Left ventricle myocardium superior (tissue), 1 donor: ENCODE data around the gene SFMBT2. TPM values are rescaled to one million over a fixed set of nuclear protein-coding genes. Genes with fewer than 3 reads are reported as not detected.
"Not testable (repeated sequence)": the region's sequence is repeated elsewhere in the genome, so short reads cannot be mapped to it uniquely, and the experiment has no call there.

Source experiments
- ATAC-seq: fragments of 200-7000 bp; cut with Tn5 transposase; one replicate; pipeline ENCODE4 v1.9.1; 2020; ENCODE audit warnings: mild to moderate bottlenecking, moderate library complexity
- DNase-seq: peaks from one replicate; pipeline ENCODE4 v3.0.0-alpha.2; 2020
- intact Hi-C: fragments of 100-400 bp; cut with micrococcal nuclease; formaldehyde crosslinking; loops from one replicate; pipeline ENCODE4 v1.11.0; 2022
- total RNA-seq: library from RNA; stranded (reverse); fragmentation: NEBNext Ultra II Directional; extraction: Animal tissue kit (Norgen Biotek cat#: 25700); gene quantifications from one replicate; pipeline ENCODE4 v1.2.1, GENCODE V29; 2021
- donor health status: DM: no; HTN: yes; CAD: no; lungs with severe emphysema.

SFMBT2 gene
- total RNA-seq, 1 donor from 2014 or later = 11.0 TPM

- ATAC-seq = no peak
- DNase-seq = no peak
- intact Hi-C loops = no loop called here
These were observed 99.5 kb downstream of the SFMBT2 start for GRCh38 chr10:7311218-7311849.

GRCh38 chr10:7310076-7310475 lies 100.8 kb downstream of the SFMBT2 start:
- DNase-seq = peak; percentile 69
- ATAC-seq = peak; percentile 95
- intact Hi-C loops = no loop called here

- intact Hi-C loops = no loop called here
- no peak for ATAC-seq
- no peak for DNase-seq
These were observed 102.0 kb downstream of the SFMBT2 start for GRCh38 chr10:7308826-7309225.

GRCh38 chr10:7306616-7307015 lies 104.2 kb downstream of the SFMBT2 start:
- ATAC-seq (no peak), DNase-seq (no peak)
- intact Hi-C loops = no loop called here

- DNase-seq (no peak), ATAC-seq (no peak)
- intact Hi-C loops = no loop called here
These were observed 104.7 kb downstream of the SFMBT2 start for GRCh38 chr10:7306147-7306546.

- intact Hi-C loops = no loop called here
- ATAC-seq (no peak), DNase-seq (no peak)
These were observed 105.8 kb downstream of the SFMBT2 start for GRCh38 chr10:7305053-7305452.

GRCh38 chr10:7304110-7304509 lies 106.7 kb downstream of the SFMBT2 start:
- intact Hi-C loops = no loop called here
- no peak for ATAC-seq
- no peak for DNase-seq

GRCh38 chr10:7302930-7303557 lies 107.8 kb downstream of the SFMBT2 start:
- intact Hi-C loops = no loop called here
- DNase-seq = no peak
- no peak for ATAC-seq

- intact Hi-C loops = no loop called here
- DNase-seq (no peak), ATAC-seq (no peak)
These were observed 108.4 kb downstream of the SFMBT2 start for GRCh38 chr10:7302392-7302906.

GRCh38 chr10:7301006-7301778 lies 109.6 kb downstream of the SFMBT2 start:
- intact Hi-C loops = no loop called here
- no peak for DNase-seq
- ATAC-seq = peak; percentile 56

GRCh38 chr10:7300384-7300971 lies 110.4 kb downstream of the SFMBT2 start:
- intact Hi-C loops = no loop called here
- DNase-seq = no peak

GRCh38 chr10:7299601-7300325 lies 111.1 kb downstream of the SFMBT2 start:
- intact Hi-C loops, ATAC-seq, DNase-seq: not testable (repeated sequence)

More at GRCh38 chr10:7300384-7300971, 110.4 kb downstream of the SFMBT2 start:
- peak; percentile 49 for ATAC-seq

GRCh38 chr10:7298495-7298894 lies 112.3 kb downstream of the SFMBT2 start:
- ATAC-seq (no peak), DNase-seq (no peak)
- intact Hi-C loops = no loop called here

GRCh38 chr10:7297094-7297493 lies 113.7 kb downstream of the SFMBT2 start:
- intact Hi-C loops = no loop called here
- ATAC-seq = no peak
- no peak for DNase-seq

- DNase-seq (no peak), ATAC-seq (no peak)
These were observed 114.2 kb downstream of the SFMBT2 start for GRCh38 chr10:7296648-7297047.

GRCh38 chr10:7296076-7296475 lies 114.8 kb downstream of the SFMBT2 start:
- DNase-seq (no peak), ATAC-seq (no peak)
- intact Hi-C loops = no loop called here

More at GRCh38 chr10:7296648-7297047, 114.2 kb downstream of the SFMBT2 start:
- intact Hi-C loops = no loop called here

- no peak for ATAC-seq
- intact Hi-C loops = no loop called here
These were observed 117.4 kb downstream of the SFMBT2 start for GRCh38 chr10:7293378-7293920.

GRCh38 chr10:7291487-7292270 lies 119.2 kb downstream of the SFMBT2 start:
- DNase-seq (no peak), ATAC-seq (no peak)

More at GRCh38 chr10:7293378-7293920, 117.4 kb downstream of the SFMBT2 start:
- no peak for DNase-seq

More at GRCh38 chr10:7291487-7292270, 119.2 kb downstream of the SFMBT2 start:
- intact Hi-C loops = no loop called here
